GM18519 (cell line): ENCODE results near the gene OR51F1.
"Not testable (repeated sequence)": the region's sequence is repeated elsewhere in the genome, so short reads cannot be mapped to it uniquely, and the experiment has no call there.

Source experiments
- ATAC-seq: cut with Tn5 transposase; IDR thresholded peaks from one replicate; pipeline ENCODE4 v1.9.1; 2021; ENCODE audit warnings: mild to moderate bottlenecking, moderate library complexity; ENCODE audit not compliant: unreplicated experiment, low FRiP score

The OR51F1 gene

GRCh38 chr11:4769838-4770237, at the start of gene OR51F1:
OR51F1 (minus strand) TSS chr11:4769938; CDS start chr11:4769938, 0 bp downstream.
- ATAC-seq = no peak

GRCh38 chr11:4809246-4809645, 39.5 kb upstream of the OR51F1 start:
- no peak for ATAC-seq

GRCh38 chr11:4808476-4808875, 38.7 kb upstream of the OR51F1 start:
- no peak for ATAC-seq

GRCh38 chr11:4804280-4804679, 34.5 kb upstream of the OR51F1 start, which contains the start of gene OR52R1:
OR52R1 (minus strand) TSS chr11:4804380; CDS start chr11:4804380, 0 bp downstream.
- ATAC-seq = no peak

DNA sequence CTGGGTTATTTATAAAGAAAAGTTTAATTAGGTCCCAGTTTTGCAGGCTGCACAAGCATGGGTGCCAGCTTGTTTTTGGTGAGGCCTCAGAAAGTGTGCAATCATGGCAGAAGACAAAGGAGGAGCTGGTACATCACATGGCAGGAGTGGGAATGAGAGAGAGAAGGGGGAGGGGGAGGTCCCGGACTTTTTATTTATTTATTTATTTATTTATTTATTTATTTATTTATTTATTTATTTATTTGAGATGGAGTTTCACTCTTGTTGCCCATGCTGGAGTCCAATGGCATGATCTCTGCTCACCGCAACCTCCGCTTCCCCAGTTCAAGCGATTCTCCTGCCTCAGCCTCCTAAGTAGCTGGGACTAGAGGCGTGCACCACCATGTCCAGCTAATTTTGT, 31.6 kb upstream of the OR51F1 start:
- not testable (repeated sequence) for ATAC-seq

DNA sequence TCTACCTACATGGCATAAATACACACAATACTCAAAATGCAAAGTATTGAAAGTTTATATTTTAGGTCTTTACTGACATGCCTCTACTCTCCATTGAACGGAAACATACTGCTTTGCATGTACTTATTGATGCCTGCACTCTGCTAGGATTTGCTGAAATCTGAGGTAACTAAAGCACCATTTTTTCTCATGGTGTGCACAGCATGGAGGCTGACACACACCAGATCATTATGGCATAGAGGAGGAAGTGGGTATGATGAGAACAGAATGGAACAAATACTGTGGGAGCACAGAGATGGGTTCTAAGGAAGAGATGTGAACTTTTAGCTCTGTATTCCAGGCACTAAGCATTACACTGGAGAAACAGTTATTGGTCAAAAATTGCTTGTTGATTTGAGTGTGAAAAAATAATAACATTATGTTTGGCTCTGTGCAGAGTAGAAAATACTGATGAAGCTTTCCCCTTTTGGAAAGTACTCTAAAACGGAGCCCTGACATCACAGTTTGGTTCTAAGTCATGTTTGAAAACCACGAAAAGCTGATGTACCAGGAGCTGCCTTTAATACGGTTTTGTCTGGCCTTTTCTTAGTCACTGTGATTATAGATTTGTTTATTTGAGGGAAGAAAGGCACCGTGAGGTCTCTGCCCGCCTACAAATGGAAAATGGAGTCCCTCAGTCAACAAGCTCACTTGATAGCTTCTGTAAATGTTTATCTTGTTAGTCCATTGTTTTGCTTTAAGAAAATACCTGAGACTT, 28.9 kb upstream of the OR51F1 start:
- no peak for ATAC-seq

DNA sequence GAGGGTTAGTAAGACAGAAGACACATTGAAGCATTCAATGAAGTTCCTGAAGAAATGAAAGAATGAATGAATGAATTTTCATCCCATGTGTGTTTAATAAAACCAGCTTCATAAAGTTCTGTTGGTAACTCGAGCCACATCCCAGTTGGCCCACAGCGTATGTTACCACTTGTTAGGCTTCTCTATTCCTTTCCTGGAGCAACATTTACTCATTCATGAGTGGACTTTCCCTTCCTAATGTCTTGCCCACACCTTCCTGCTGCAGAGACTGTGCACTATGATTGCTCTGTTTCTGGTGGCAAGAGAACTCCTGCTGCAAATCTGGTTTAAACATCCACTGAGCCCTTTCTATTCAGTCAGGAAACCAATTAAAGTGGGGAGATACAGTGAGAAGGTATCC, 27.5 kb upstream of the OR51F1 start:
- ATAC-seq = no peak

GRCh38 chr11:4782454-4782853, 12.7 kb upstream of the OR51F1 start:
- ATAC-seq = no peak

- no peak for ATAC-seq
Observed at GRCh38 chr11:4768094-4768493, 1.6 kb downstream of the OR51F1 start.

DNA sequence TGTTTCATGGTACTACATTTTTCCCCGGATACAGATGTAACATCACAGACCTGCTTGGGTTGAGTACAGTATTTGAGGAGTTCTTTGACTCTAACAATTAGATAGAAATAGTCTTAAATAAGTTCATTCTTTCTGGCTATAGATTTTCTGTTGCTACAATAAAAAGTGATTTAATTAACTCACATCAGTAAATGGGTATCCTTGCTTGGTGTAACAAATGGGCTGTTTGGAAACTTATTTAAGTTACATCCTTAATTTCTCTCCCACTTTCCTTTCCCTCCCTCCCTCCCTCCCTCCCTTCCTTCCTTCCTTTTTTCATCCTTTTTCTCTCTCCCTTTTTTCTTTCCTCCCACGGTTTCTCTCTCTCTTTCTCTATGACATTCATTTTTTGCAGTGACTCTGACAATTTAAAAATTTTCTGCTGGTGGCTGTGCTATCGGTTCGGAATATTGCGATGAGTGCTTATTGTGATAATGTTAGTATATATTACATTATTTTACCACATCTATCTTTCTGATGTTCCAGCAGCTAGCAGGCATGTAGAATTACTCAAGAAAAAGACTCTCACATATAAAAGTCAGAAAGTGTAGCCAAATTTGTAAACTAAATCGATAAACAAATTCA, 3.2 kb downstream of the OR51F1 start:
- no peak for ATAC-seq

DNA sequence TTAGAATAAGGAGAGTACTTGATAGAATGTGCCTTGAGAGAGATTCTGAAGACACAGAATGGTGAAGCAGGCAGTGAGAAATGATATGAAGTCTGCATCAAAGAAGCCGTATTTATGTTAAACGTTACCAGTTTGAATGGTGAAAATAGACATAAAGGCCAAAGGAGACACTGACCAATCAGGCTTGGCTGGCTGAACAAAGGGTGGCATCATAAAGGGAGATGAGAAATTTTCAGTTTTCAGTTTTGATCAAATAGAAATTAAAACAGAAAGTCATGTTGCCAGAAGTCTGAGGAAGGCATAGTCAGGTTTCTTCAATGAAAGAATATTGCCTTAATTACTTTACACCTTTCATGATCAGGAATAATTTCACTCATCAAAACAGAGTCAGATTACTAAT, 6.6 kb downstream of the OR51F1 start:
- ATAC-seq = peak; percentile 48

GRCh38 chr11:4751201-4751600, 18.5 kb downstream of the OR51F1 start:
- ATAC-seq = no peak

GRCh38 chr11:4748438-4748837, 21.3 kb downstream of the OR51F1 start:
- no peak for ATAC-seq

- ATAC-seq = no peak
Observed at GRCh38 chr11:4740735-4741134, 29.0 kb downstream of the OR51F1 start.

DNA sequence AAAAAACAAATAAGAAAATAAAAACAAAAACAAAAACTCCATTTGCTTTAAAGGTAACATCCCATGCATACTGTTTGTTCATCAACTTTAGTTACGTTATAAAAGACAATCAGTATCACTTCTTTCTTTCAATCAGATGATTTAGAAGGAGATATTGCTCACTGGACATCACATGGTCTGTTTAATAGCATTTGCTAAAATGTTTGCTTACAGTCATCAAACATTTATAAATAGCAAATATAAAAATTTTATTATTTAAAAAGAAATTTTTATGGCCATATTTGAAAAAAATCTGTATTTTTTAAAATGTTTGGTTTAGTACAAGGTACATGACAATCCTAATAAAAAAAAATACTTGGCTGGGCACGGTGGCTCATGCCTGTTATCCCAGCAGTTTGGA, 42.6 kb downstream of the OR51F1 start:
- ATAC-seq = no peak

DNA sequence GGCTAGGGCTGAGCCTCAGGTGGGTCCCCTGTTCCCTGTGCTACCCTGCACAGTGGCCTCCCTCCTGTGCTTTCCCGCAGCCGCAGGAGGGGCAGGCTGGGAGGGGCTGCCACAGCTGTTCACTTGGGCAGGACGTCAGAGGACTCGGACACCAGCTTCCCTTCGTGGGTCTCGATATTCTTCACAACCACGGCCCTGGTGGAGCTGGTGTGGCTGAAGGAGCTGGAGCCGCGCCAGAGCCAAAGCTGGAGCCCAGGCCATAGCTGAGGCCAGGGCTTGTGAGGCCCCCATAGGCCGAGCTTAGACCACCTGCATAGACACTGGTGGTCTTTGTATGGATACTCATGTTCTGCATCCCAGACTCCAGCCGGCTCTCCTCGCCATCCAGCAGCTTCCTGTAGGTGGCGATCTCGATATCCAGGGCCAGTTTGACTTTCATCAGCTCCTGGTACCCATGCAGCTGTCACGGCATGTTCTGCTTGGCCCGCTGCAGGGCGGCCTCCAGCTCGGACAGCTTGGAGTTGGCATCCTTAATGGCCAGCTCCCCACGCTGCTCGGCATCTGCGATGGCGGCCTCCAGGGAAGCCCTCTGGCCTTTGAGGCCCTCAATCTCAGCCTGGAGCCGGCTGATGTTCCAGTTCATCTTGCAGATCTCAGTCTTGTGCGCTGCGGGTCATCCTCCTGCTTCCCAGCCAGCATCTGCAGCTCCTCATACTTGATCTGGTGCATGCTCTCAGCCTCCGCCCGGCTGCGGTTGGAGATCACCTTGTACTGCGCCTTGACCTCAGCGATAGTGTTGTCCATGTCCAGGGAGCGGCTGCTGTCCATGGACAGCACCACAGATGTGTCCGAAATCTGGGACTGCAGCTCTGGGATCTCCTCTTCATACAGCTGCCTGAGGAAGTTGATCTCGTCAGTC, 46.9 kb downstream of the OR51F1 start:
- ATAC-seq = not testable (repeated sequence)
